ENCODE results near the gene APLP2. TPM values are rescaled to one million over a fixed set of nuclear protein-coding genes. Genes with fewer than 3 reads are reported as not detected.
A peak's percentile ranks its signal among the peaks of the same experiment; 100 is the strongest.

APLP2 gene
- total and polyA plus RNA-seq, 3 experiments from 2014 or later, result 58.5 to 60.1 (median 58.8) TPM

GRCh38 chr11:130094614-130095013 lies 24.9 kb downstream of the APLP2 start:
- no peak for DNase-seq
- Mint-ChIP-seq H3K27me3 (no peaks in the 10 kb centered on the region), H3K27ac (peak overlapping the region in 1 of 8 donors; percentile 11), H3K4me3 (no peak overlapping the region), H3K9me3 (no peaks in the 10 kb centered on the region), H3K4me1 (peaks cover 9 to 20% (median 11%) of the 10 kb centered on the region in 3 donors), H3K36me3 (no peaks in the 10 kb centered on the region)
- H3K36me3 ChIP-seq (ENCODE audit: insufficient read depth, low read length), result no peaks in the 10 kb centered on the region
- ChIA-PET POLR2A (no interaction called here), CTCF (no interaction called here)
- no peaks in the 10 kb centered on the region for H3K27me3 ChIP-seq (ENCODE audit: insufficient read depth, low read length, poor library complexity, severe bottlenecking)
- no peak overlapping the region for H3K27ac ChIP-seq (ENCODE audit: low read depth, low read length)
- H3K4me3 ChIP-seq (ENCODE audit: low read length), result no peak overlapping the region
- H3K9me3 ChIP-seq (ENCODE audit: low read length), result no peaks in the 10 kb centered on the region
- no peaks in the 10 kb centered on the region for H3K4me1 ChIP-seq (ENCODE audit: insufficient read depth, low read length)

GRCh38 chr11:130095326-130095725 lies 25.6 kb downstream of the APLP2 start:
- Histone ChIP-seq H3K36me3 (ENCODE audit: insufficient read depth, low read length) (no peaks in the 10 kb centered on the region), H3K27me3 (ENCODE audit: insufficient read depth, low read length, poor library complexity, severe bottlenecking) (no peaks in the 10 kb centered on the region), H3K27ac (ENCODE audit: low read depth, low read length) (no peak overlapping the region), H3K9me3 (ENCODE audit: low read length) (no peaks in the 10 kb centered on the region), H3K4me1 (ENCODE audit: insufficient read depth, low read length) (no peaks in the 10 kb centered on the region), H3K4me3 (ENCODE audit: low read length) (no peak overlapping the region)
- H3K4me3 Mint-ChIP-seq, result no peak overlapping the region
- peak overlapping the region in 1 of 8 donors; percentile 10 for H3K27ac Mint-ChIP-seq
- H3K9me3 Mint-ChIP-seq, result no peaks in the 10 kb centered on the region
- peaks cover 9 to 20% (median 11%) of the 10 kb centered on the region in 3 donors for H3K4me1 Mint-ChIP-seq
- no peaks in the 10 kb centered on the region for H3K27me3 Mint-ChIP-seq
- POLR2A ChIA-PET, result no interaction called here
- H3K36me3 Mint-ChIP-seq, result no peaks in the 10 kb centered on the region
- no peak for DNase-seq
- CTCF ChIA-PET, result interaction anchor here (1.7 kb wide), 1 partner anchor 37 kb away, joined by 4 read pairs; no protein-coding TSS in a partner anchor

- Histone ChIP-seq H3K4me1 (ENCODE audit: insufficient read depth, low read length) (no peaks in the 10 kb centered on the region), H3K4me3 (ENCODE audit: low read length) (no peak overlapping the region), H3K36me3 (ENCODE audit: insufficient read depth, low read length) (no peaks in the 10 kb centered on the region), H3K27ac (ENCODE audit: low read depth, low read length) (no peak overlapping the region), H3K27me3 (ENCODE audit: insufficient read depth, low read length, poor library complexity, severe bottlenecking) (no peaks in the 10 kb centered on the region), H3K9me3 (ENCODE audit: low read length) (no peaks in the 10 kb centered on the region)
- no peak overlapping the region for H3K4me3 Mint-ChIP-seq
- POLR2A ChIA-PET, result no interaction called here
- no peaks in the 10 kb centered on the region for H3K27me3 Mint-ChIP-seq
- no peaks in the 10 kb centered on the region for H3K36me3 Mint-ChIP-seq
- CTCF ChIA-PET, result interaction anchor here (1.7 kb wide), 1 partner anchor 36 kb away, joined by 4 read pairs; no protein-coding TSS in a partner anchor
- H3K27ac Mint-ChIP-seq, result no peak overlapping the region
- no peaks in the 10 kb centered on the region for H3K9me3 Mint-ChIP-seq
- no peak for DNase-seq
- peaks cover 9 to 20% (median 11%) of the 10 kb centered on the region in 3 donors for H3K4me1 Mint-ChIP-seq
These were observed 26.3 kb downstream of the APLP2 start for GRCh38 chr11:130096042-130096441.

GRCh38 chr11:130096823-130097222 lies 27.1 kb downstream of the APLP2 start:
- CTCF ChIA-PET, result interaction anchor here (1.7 kb wide), 1 partner anchor 35 kb away, joined by 4 read pairs; no protein-coding TSS in a partner anchor
- H3K4me1 ChIP-seq (ENCODE audit: insufficient read depth, low read length), result no peaks in the 10 kb centered on the region
- Mint-ChIP-seq H3K4me1 (peaks cover 9 to 20% (median 11%) of the 10 kb centered on the region in 3 donors), H3K27me3 (no peaks in the 10 kb centered on the region), H3K27ac (no peak overlapping the region), H3K36me3 (no peaks in the 10 kb centered on the region), H3K4me3 (no peak overlapping the region), H3K9me3 (no peaks in the 10 kb centered on the region)
- no peak overlapping the region for H3K4me3 ChIP-seq (ENCODE audit: low read length)
- no peak for DNase-seq
- no peaks in the 10 kb centered on the region for H3K36me3 ChIP-seq (ENCODE audit: insufficient read depth, low read length)
- no peak overlapping the region for H3K27ac ChIP-seq (ENCODE audit: low read depth, low read length)
- no peaks in the 10 kb centered on the region for H3K27me3 ChIP-seq (ENCODE audit: insufficient read depth, low read length, poor library complexity, severe bottlenecking)
- H3K9me3 ChIP-seq (ENCODE audit: low read length), result no peaks in the 10 kb centered on the region
- POLR2A ChIA-PET, result no interaction called here

GRCh38 chr11:130097285-130097684 lies 27.6 kb downstream of the APLP2 start:
- no peak for DNase-seq
- Histone ChIP-seq H3K27me3 (ENCODE audit: insufficient read depth, low read length, poor library complexity, severe bottlenecking) (no peaks in the 10 kb centered on the region), H3K9me3 (ENCODE audit: low read length) (no peaks in the 10 kb centered on the region), H3K4me3 (ENCODE audit: low read length) (no peak overlapping the region), H3K4me1 (ENCODE audit: insufficient read depth, low read length) (no peaks in the 10 kb centered on the region), H3K27ac (ENCODE audit: low read depth, low read length) (no peak overlapping the region), H3K36me3 (ENCODE audit: insufficient read depth, low read length) (no peaks in the 10 kb centered on the region)
- CTCF ChIA-PET, result no interaction called here
- H3K27me3 Mint-ChIP-seq, result peaks cover 0 to under 1% of the 10 kb centered on the region in 2 donors
- POLR2A ChIA-PET, result no interaction called here
- no peak overlapping the region for H3K27ac Mint-ChIP-seq
- H3K9me3 Mint-ChIP-seq, result no peaks in the 10 kb centered on the region
- H3K36me3 Mint-ChIP-seq, result no peaks in the 10 kb centered on the region
- H3K4me3 Mint-ChIP-seq, result no peak overlapping the region
- peaks cover 9 to 20% (median 11%) of the 10 kb centered on the region in 3 donors for H3K4me1 Mint-ChIP-seq

GRCh38 chr11:130099356-130099755 lies 29.7 kb downstream of the APLP2 start:
- Histone ChIP-seq H3K4me1 (ENCODE audit: insufficient read depth, low read length) (no peaks in the 10 kb centered on the region), H3K36me3 (ENCODE audit: insufficient read depth, low read length) (no peaks in the 10 kb centered on the region), H3K27ac (ENCODE audit: low read depth, low read length) (no peak overlapping the region), H3K4me3 (ENCODE audit: low read length) (no peak overlapping the region), H3K27me3 (ENCODE audit: insufficient read depth, low read length, poor library complexity, severe bottlenecking) (no peaks in the 10 kb centered on the region), H3K9me3 (ENCODE audit: low read length) (no peaks in the 10 kb centered on the region)
- peaks cover 9 to 24% (median 13%) of the 10 kb centered on the region in 3 donors for H3K4me1 Mint-ChIP-seq
- no peak overlapping the region for H3K27ac Mint-ChIP-seq
- H3K4me3 Mint-ChIP-seq, result no peak overlapping the region
- H3K9me3 Mint-ChIP-seq, result no peaks in the 10 kb centered on the region
- POLR2A ChIA-PET, result no interaction called here
- DNase-seq, result no peak
- no peaks in the 10 kb centered on the region for H3K36me3 Mint-ChIP-seq
- H3K27me3 Mint-ChIP-seq, result peaks cover 0 to 3% of the 10 kb centered on the region in 2 donors
- CTCF ChIA-PET, result no interaction called here

- CTCF ChIA-PET, result no interaction called here
- no peaks in the 10 kb centered on the region for H3K36me3 Mint-ChIP-seq
- no peaks in the 10 kb centered on the region for H3K4me1 ChIP-seq (ENCODE audit: insufficient read depth, low read length)
- POLR2A ChIA-PET, result no interaction called here
- H3K4me1 Mint-ChIP-seq, result peaks cover 4 to 15% (median 13%) of the 10 kb centered on the region in 3 donors
- no peaks in the 10 kb centered on the region for H3K9me3 Mint-ChIP-seq
- H3K9me3 ChIP-seq (ENCODE audit: low read length), result no peaks in the 10 kb centered on the region
- peaks cover 0 to 3% of the 10 kb centered on the region in 2 donors for H3K27me3 Mint-ChIP-seq
- no peaks in the 10 kb centered on the region for H3K36me3 ChIP-seq (ENCODE audit: insufficient read depth, low read length)
- H3K4me3 ChIP-seq (ENCODE audit: low read length), result no peak overlapping the region
- H3K27ac ChIP-seq (ENCODE audit: low read depth, low read length), result no peak overlapping the region
- no peak for DNase-seq
- H3K27ac Mint-ChIP-seq, result peak overlapping the region in 1 of 8 donors; percentile 42
- H3K4me3 Mint-ChIP-seq, result no peak overlapping the region
- no peaks in the 10 kb centered on the region for H3K27me3 ChIP-seq (ENCODE audit: insufficient read depth, low read length, poor library complexity, severe bottlenecking)
These were observed 30.8 kb downstream of the APLP2 start for GRCh38 chr11:130100381-130101095.

- CTCF ChIA-PET, result no interaction called here
- no peaks in the 10 kb centered on the region for H3K27me3 ChIP-seq (ENCODE audit: insufficient read depth, low read length, poor library complexity, severe bottlenecking)
- Mint-ChIP-seq H3K36me3 (no peaks in the 10 kb centered on the region), H3K27ac (no peak overlapping the region), H3K4me1 (peaks cover 0 to 17% (median 11%) of the 10 kb centered on the region in 3 donors), H3K27me3 (peaks cover 0 to 3% of the 10 kb centered on the region in 2 donors), H3K4me3 (no peak overlapping the region), H3K9me3 (no peaks in the 10 kb centered on the region)
- no peaks in the 10 kb centered on the region for H3K4me1 ChIP-seq (ENCODE audit: insufficient read depth, low read length)
- DNase-seq, result no peak
- H3K9me3 ChIP-seq (ENCODE audit: low read length), result no peaks in the 10 kb centered on the region
- POLR2A ChIA-PET, result no interaction called here
- H3K4me3 ChIP-seq (ENCODE audit: low read length), result no peak overlapping the region
- no peaks in the 10 kb centered on the region for H3K36me3 ChIP-seq (ENCODE audit: insufficient read depth, low read length)
- no peak overlapping the region for H3K27ac ChIP-seq (ENCODE audit: low read depth, low read length)
These were observed 32.0 kb downstream of the APLP2 start for GRCh38 chr11:130101661-130102060.

All from CD8-positive, alpha-beta memory T cell (primary cell).